Smooth muscle cell of the brain vasculature (primary cell): ENCODE data around the gene OLFM2.
"Not testable (repeated sequence)": the region's sequence is repeated elsewhere in the genome, so short reads cannot be mapped to it uniquely, and the experiment has no call there.

ENCODE experiments used
- DNase-seq: peaks from one replicate; pipeline ENCODE4 v3.0.0-alpha.2; 2012; ENCODE audit warnings: low read depth, low spot score

OLFM2 gene

DNA sequence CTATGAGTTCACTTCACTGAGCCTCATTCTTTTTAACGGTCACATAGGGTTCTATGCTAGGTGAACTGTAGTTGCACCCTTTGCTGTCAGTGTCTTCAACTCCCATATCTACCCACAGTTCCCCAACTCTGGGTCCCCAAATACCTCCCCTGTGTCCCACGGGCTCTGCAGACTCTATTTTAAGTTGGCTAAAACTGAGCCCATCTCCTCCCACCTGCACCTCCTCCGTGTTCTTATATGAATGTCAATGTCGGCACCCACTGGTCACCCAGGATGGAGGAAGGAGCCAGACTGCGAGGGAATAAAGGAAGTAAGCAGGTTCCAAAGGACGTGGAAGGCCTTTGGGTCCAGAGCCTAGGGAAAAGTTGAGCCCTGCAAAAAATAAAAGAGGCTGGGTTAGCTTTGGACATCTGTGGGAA, 102.0 kb downstream of the OLFM2 start:
- no peak for DNase-seq

DNA sequence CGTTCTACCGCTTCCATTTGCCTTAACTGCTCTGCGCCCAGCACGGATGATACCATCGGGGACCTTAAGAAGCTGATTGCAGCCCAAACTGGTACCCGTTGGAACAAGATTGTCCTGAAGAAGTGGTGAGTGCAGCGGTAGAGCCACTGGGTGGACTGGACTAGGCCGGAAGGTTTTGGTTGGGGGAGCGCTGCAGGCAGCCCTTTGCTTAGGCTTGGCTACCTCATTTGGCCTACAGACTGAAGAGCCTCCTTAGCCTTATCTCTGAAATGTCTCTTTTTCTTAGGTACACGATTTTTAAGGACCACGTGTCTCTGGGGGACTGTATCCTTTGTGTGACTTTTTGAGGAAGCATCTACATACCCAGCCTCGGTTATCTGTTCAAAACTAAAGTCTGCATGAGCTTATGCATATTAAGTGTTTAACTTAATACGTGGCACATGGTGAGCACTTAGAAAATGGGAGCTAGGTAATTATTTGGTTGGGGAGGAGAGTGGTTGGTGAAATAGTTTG, 107.7 kb downstream of the OLFM2 start:
- DNase-seq: no peak

DNA sequence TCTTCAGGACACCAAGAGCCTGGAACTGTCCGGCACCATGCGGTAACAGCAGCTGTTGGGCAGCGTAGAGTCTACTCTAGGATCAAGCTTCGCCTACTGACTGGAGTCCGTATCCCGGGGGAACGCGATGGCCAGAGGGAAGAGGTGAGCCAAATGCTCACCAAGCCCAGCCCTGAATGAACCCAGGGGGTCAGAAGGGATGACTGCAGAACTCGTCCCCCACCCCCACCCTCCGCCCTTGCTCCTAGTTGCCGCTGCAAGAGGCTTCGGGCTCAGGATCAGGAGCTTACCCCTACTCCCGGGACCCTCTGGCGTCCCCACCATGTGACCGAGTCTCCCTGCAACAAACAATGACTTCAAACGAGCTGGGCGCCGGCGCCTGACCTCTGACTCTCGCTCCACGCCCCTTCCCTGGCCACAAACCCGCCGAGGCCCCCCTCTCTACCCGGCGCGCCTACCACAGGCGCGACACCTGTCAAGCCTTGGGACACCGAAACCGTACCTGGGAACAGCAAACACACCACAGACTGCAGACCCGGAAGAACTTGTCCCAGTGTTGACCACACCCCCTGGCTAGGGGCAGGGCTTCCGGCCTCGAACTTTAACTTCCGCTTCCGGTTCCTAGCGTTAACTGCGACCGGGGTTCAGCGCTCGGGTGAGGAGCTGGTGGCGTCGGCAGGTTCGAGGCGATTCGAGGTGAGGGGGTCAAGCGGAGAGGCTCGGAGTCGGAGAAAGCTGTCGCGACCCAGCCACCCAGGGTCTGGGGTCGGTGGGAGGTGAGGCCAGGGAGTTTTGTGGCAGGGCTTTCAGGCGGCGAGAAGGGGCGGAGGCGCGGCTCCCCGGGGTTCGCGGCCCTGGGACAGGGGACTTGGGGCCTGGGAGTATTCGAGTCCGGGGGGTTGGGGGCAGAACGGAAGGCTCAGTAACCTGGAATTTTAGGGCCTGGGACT, 108.8 kb downstream of the OLFM2 start, which contains the start of gene UBL5:
UBL5 (plus strand) TSS at position 630 of the 950 bp plus-strand sequence. CDS start 420 bp downstream, outside the sequence.
- peak; percentile 53 for DNase-seq

DNA sequence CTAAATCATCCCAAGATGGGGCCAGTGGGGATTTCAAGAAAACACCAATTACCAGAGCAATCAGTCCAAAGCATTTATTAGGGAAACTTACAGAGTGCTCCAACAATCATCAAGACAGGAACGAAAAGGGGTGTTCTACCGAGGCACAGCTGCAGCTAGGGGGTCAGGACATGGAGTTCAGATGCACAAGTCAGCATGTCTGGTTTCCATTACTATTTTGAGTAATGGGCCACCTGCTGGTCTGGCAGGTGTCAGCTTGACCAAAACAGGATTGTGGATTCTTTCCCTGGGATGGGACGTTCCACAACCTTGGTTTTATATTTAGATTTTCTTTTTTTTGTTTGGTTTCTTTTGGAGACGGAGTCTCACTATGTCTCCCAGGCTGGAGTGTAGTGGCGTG, 112.5 kb downstream of the OLFM2 start:
- DNase-seq: no peak

DNA sequence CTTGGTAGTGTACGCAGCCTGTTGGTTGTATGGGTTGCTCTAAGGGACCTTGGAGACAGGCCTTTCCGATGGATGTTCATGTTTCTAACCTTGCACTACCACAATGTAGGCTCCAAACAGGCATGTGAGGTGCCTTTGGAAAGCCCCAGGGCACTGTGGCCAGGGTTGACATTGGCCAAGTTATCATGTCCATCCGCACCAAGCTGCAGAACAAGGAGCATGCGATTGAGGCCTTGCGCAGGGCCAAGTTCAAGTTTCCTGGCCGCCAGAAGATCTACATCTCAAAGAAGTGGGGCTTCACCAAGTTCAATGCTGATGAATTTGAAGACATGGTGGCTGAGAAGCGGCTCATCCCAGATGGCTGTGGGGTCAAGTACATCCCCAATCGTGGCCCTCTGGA, 116.3 kb downstream of the OLFM2 start:
- DNase-seq: not testable (repeated sequence)

DNA sequence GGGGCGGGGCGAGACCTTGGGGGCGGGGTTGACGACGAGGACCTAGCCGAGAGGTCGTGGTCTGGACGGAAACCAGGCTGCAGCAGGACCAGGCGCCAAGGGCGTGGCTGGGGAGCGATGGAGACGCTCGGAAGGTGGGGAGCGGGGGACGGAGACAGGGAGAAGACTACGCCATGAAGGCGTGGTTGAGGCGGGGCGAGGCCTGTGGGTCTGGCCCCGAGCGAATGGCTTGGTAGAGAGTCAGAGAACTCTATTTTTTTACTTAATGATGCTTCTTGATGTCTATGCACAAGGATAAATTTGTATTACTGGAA, 116.8 kb downstream of the OLFM2 start:
- DNase-seq: no peak

DNA sequence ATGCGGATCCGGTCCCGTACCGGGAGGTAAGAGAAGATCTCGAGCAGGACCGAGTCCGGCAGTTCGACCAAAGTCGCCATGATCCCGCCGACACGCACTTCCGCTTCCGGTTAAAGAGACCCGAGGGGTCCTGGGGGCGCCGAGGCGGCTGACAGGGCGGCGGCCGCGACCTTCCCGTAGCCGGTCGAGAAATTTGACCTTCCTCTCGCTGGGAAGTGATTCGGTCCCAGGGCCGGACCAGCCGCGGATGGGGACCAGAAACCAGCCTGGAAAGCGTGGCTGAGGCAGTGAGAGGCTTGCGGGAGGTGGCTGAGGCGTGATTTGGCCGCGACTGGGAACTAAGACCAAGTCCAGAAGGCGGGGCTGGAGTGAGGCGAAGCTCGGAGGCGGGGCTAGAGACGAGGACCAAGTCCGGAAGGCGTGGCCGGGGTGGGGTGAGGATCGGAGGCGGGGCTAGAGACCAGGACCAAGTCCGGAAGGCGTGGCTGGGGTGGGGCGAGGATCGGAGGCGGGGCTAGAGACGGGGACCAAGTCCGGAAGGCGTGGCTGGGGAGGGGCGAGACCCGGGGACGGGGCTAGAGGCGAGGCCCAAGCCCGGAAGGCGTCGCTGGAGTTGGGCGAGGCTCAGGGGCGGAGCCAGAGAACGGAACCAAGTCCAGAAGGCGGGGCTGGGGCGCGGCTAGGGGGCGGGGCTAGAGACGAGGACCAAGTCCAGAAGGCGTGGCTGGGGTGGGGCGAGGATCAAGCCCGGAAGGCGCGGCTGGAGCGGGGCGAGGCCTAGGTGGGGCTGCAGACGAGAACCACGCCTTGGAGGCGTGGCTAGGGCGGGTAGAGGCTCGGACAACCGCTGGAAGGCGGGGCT, 117.3 kb downstream of the OLFM2 start, which contains the start of gene FBXL12:
FBXL12 (minus strand) TSS at position 346 of the 862 bp plus-strand sequence; CDS start at position 80, 266 bp downstream.
- peak; percentile 98 for DNase-seq

DNA sequence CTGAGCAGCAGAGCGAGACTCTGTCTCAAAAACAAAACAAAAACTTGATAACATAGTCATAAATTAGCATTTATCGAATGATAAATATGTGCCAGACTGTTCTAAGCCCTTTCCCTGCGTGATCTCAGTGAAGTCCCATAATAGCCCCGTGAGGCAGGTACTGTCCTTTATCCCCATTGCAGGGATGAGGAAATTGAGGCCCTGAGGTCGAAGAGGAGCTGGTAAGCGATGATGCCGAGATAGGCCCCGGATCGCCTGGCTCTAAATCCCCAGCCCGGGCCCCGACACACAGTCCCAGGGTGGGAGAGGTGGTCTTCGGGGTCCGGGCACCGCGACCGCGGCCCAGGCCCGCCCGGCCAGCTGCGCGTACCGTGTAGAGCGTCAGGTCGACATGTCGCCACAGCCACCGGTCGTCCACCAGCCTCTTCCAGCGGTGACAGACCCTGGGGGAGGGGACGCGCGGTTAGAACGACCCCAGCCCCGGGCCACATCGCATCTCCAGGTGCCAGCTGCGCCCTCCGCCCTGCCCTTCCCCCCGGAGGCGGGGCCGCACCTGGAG, 118.1 kb downstream of the OLFM2 start:
- DNase-seq: no peak

DNA sequence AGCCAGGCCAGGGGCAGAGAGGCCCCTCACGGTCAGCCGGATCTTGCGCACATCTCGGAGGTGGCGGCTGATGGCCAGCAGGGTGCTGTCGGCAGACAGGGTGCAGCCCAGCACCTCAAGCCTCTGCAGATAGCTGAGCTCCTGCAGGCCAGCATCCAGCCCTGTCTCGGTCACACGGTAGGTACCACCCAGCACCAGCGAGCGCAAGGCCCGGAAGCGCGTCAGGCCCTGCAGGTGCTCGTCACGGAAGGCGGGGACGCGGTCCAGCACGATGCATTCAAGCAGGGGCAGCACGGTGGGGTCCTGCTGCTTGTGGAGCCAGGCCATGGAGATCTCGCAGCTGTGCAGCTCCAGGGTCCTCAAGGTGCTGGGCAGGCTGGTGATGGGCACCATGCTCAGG, 125.2 kb downstream of the OLFM2 start:
- DNase-seq: no peak

DNA sequence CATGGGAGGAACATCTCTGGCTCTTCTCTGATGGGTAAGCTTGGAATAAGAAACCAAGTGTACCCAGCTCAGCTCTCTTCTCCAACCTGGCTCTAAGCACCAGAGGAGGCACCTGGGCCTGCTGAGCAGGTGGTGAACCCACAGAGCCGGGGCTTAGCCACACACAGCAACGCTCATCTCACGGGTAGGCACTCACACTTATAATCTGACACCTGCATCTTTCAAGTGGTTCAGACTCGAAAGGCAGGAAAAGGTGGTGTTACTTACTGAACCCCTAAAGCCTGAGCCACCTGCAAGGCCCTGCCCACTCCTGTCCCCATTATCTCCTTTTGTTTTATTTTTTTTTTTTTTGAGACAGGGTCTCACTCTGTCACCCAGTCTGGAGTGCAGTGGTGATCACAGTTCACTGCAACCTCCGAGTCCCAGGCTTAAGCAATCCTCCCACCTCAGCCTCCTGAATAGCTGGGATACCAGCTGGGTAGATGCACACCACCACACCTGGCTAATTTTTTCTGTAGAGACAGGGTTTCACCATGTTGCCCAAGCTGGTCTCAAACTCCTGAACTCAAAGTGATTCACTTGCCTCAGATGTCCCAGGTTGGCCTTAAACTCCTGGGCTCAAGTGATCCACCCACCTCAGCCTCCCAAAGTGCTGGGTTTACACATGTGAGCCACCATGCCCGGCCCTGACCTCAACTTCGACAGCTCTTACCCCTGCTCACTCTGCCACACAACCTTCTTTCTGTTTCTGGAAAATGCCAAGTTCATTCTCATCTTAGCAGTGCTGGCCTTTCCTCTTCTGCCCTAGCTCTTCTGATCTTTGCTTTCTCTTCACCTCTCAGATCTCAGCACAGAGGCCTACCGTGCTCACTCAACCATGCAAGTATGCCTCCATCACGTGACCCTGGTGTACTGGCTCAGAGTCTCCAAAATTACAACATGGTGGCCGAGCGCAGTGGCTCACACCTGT, 127.2 kb downstream of the OLFM2 start:
- DNase-seq: no peak

DNA sequence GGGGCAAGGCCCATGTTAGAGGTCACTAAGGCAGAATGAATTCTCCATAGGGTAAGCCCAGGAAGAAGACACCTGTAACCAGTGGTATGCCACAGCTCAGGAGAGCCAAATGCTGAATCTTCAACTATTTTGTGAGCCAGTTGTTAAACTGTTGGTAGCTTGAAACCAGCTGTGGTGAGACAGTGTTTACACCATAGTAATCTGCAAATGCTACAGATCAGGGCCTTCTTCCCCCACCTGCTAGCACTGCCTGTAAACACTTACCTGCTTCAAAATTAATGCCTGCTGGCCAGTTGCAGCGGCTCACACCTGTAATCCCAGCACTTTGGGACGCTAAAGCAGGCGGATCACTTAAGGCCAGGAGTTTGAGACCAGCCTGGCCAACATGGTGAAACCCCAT, 129.5 kb downstream of the OLFM2 start:
- DNase-seq: no peak
